A673 (cell line): ENCODE data around the gene PXT1. TPM values are rescaled to one million over a fixed set of nuclear protein-coding genes. Genes with fewer than 3 reads are reported as not detected.
"Not testable (repeated sequence)": the region's sequence is repeated elsewhere in the genome, so short reads cannot be mapped to it uniquely, and the experiment has no call there.

Experiments
- BruUV-seq: library from RNA; stranded (reverse); fragments of 400-500 nt; replicated peaks from 2 replicates; lab custom pipeline; 2021; lab: Mats Ljungman, UMichigan
- CTCF ChIA-PET: fragments of 300-600 bp; sonication (Branson Sonifier 250); formaldehyde crosslinking; loops from one replicate; lab custom pipeline; 2022; ENCODE audit warnings: antibody characterized with exemption; lab: Charles Lee
- POLR2A ChIA-PET: fragments of 300-600 bp; sonication (Branson Sonifier 250); formaldehyde crosslinking; loops from one replicate; lab custom pipeline; 2022; ENCODE audit warnings: antibody characterized with exemption; ENCODE audit not compliant: low non-redundant PET; lab: Charles Lee
- DNase-seq: peaks from one replicate; pipeline ENCODE4 v3.0.0-alpha.2; 2015; ENCODE audit warnings: low spot score
- H3K27ac ChIP-seq: fragments of 200-600 bp; sonication (generic); 2 replicates; pipeline ENCODE4 v1.5.1; 2016; ENCODE audit warnings: mixed run types, low read depth, mild to moderate bottlenecking, mixed read lengths, antibody characterized with exemption, low read length; ENCODE audit not compliant: poor library complexity, severe bottlenecking
- H3K27me3 ChIP-seq: fragments of 200-600 bp; sonication (generic); replicated peaks from 2 replicates; pipeline ENCODE4 v1.6.1; 2017; ENCODE audit warnings: mixed run types, low read depth, mild to moderate bottlenecking, mixed read lengths, antibody characterized with exemption, low read length; ENCODE audit not compliant: insufficient read depth, poor library complexity
- H3K36me3 ChIP-seq: fragments of 200-600 bp; sonication (generic); 2 replicates; pipeline ENCODE4 v1.6.1; 2016; ENCODE audit warnings: mixed run types, mild to moderate bottlenecking, mixed read lengths, antibody characterized with exemption, low read length; ENCODE audit not compliant: insufficient read depth, poor library complexity, severe bottlenecking
- H3K4me1 ChIP-seq: fragments of 200-600 bp; sonication (generic); 2 replicates; pipeline ENCODE4 v1.6.1; 2017; ENCODE audit warnings: mixed run types, mild to moderate bottlenecking, mixed read lengths, antibody characterized with exemption, low read length; ENCODE audit not compliant: insufficient read depth, poor library complexity, severe bottlenecking
- H3K4me3 ChIP-seq: fragments of 200-600 bp; sonication (generic); 2 replicates; pipeline ENCODE4 v1.5.1; 2016; ENCODE audit warnings: low read depth, mixed run types, mild to moderate bottlenecking, mixed read lengths, low read length; ENCODE audit not compliant: poor library complexity, severe bottlenecking
- H3K9me3 ChIP-seq: fragments of 200-600 bp; sonication (generic); 2 replicates; pipeline ENCODE4 v1.6.1; 2016; ENCODE audit warnings: mixed run types, low read depth, mild to moderate bottlenecking, mixed read lengths, antibody characterized with exemption, low read length; ENCODE audit not compliant: poor library complexity, severe bottlenecking
- CTCF ChIP-seq: fragments of 300-800, 200-600 bp; sonication (generic); conservative IDR thresholded peaks from 2 replicates; pipeline ENCODE4 v1.5.1; 2017; ENCODE audit warnings: low read depth, mild to moderate bottlenecking, antibody characterized with exemption, low read length, moderate library complexity, mixed read lengths
- EZH2 ChIP-seq: fragments of 200-600 bp; sonication (generic); IDR thresholded peaks from 2 replicates; pipeline ENCODE4 v1.6.1; 2017; ENCODE audit warnings: borderline replicate concordance, low read depth, mild to moderate bottlenecking, mixed read lengths, antibody characterized with exemption, low read length; ENCODE audit not compliant: poor library complexity, severe bottlenecking
- intact Hi-C: fragments of 100-400 bp; cut with micrococcal nuclease; formaldehyde crosslinking; loops from one replicate; pipeline ENCODE4 v1.10.0; 2022; ENCODE audit not compliant: unreplicated experiment
- total RNA-seq: library from RNA; stranded (reverse); gene quantifications from 2 replicates; pipeline ENCODE4 v1.2.3, GENCODE V29; 2021

Gene PXT1
- total RNA-seq, 1 experiment from 2014 or later = 0.21 TPM

GRCh38 chr6:36484736-36485135 lies 42.1 kb upstream of the PXT1 start:
- ChIA-PET POLR2A (no interaction called here), CTCF (no interaction called here)
- Histone ChIP-seq H3K4me1 (no peaks in the 10 kb centered on the region), H3K27me3 (no peaks in the 10 kb centered on the region), H3K4me3 (no peak overlapping the region), H3K27ac (no peak overlapping the region), H3K9me3 (no peaks in the 10 kb centered on the region), H3K36me3 (peaks cover 36% of the 10 kb centered on the region)
- intact Hi-C loops = no loop called here
- no TSS peak for BruUV-seq
- no peak for DNase-seq
- TF ChIP-seq EZH2 (no peak), CTCF (no peak)

DNA sequence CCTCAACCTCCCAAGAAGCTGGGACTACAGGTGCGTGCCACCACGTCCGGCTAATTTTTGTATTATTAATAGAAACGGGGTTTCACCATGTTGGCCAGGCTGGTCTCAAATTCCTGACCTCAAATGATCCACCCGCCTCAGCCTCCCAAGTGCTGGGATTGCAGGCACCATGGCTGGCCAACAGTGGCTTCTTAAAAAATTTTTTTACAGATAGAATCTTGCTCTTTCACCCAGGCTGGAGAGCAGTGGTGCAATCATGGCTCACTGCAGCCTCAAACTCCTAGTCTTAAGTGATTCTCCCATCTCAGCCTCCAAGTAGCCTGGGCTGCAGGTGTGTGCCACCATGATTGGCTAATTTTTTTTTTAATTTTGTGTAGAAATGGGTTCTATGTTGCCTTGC lies 40.7 kb upstream of the PXT1 start:
- DNase-seq, H3K27ac ChIP-seq, H3K4me1 ChIP-seq, CTCF ChIA-PET, BruUV-seq, intact Hi-C loops, H3K4me3 ChIP-seq, POLR2A ChIA-PET, H3K9me3 ChIP-seq, H3K27me3 ChIP-seq: not testable (repeated sequence)
- H3K36me3 ChIP-seq = peaks cover 36% of the 10 kb centered on the region

- Histone ChIP-seq H3K27me3 (no peaks in the 10 kb centered on the region), H3K4me3 (no peak overlapping the region), H3K27ac (no peak overlapping the region), H3K9me3 (no peaks in the 10 kb centered on the region), H3K4me1 (no peaks in the 10 kb centered on the region), H3K36me3 (peaks cover 40% of the 10 kb centered on the region)
- CTCF ChIA-PET = interaction anchor here (0.9 kb wide), 1 partner anchor 957 kb away, joined by 9 read pairs; no protein-coding TSS in a partner anchor
- TF ChIP-seq CTCF = no peak
- no peak for TF ChIP-seq EZH2
- no peak for DNase-seq
- POLR2A ChIA-PET = no interaction called here
- intact Hi-C loops = no loop called here
- BruUV-seq = no TSS peak
Observed at GRCh38 chr6:36479256-36479655, 36.6 kb upstream of the PXT1 start.

- H3K9me3 ChIP-seq = no peaks in the 10 kb centered on the region
Observed at GRCh38 chr6:36478051-36478526, 35.4 kb upstream of the PXT1 start.

More at GRCh38 chr6:36478051-36478526, 35.4 kb upstream of the PXT1 start:
- intact Hi-C loops = no loop called here
- ChIA-PET CTCF (no interaction called here), POLR2A (no interaction called here)
- no TSS peak for BruUV-seq
- peaks cover 38% of the 10 kb centered on the region for H3K36me3 ChIP-seq
- no peak overlapping the region for H3K27ac ChIP-seq
- H3K4me3 ChIP-seq = no peak overlapping the region
- H3K27me3 ChIP-seq = no peaks in the 10 kb centered on the region
- H3K4me1 ChIP-seq = no peaks in the 10 kb centered on the region
- DNase-seq = no peak
- TF ChIP-seq CTCF (no peak), EZH2 (no peak)
